HepG2 (cell line): ENCODE results near the gene SCAMP3. TPM values are rescaled to one million over a fixed set of nuclear protein-coding genes. Genes with fewer than 3 reads are reported as not detected.

Experiments
- HNRNPL ChIP-seq: fragments of 200-400 bp; formaldehyde crosslinking; IDR thresholded peaks from 2 replicates; pipeline ENCODE4 v1.6.1; 2017; ENCODE audit warnings: mild to moderate bottlenecking, low read depth, low read length
- KDM5A ChIP-seq: fragments of 200-600 bp; sonication (generic); IDR thresholded peaks from 2 replicates; pipeline ENCODE4 v1.7.0; 2018; ENCODE audit warnings: antibody characterized with exemption, mild to moderate bottlenecking, low read length, borderline replicate concordance
- NFE2 ChIP-seq: sonication (generic); formaldehyde crosslinking; IDR thresholded peaks from 2 replicates; pipeline ENCODE4 v1.4.0; 2020; ENCODE audit warnings: missing genetic modification reagents
- NR2C2 ChIP-seq: sonication (generic); formaldehyde crosslinking; IDR thresholded peaks from 2 replicates; pipeline ENCODE4 v1.4.0; 2020; ENCODE audit warnings: missing genetic modification reagents, mild to moderate bottlenecking, moderate library complexity, borderline replicate concordance
- PLRG1 ChIP-seq: fragments of 450-650 bp; conservative IDR thresholded peaks from 2 replicates; pipeline ENCODE4 v1.6.1; 2016
- POGZ ChIP-seq: sonication (generic); formaldehyde crosslinking; IDR thresholded peaks from 2 replicates; pipeline ENCODE4 v1.4.0; 2020; ENCODE audit warnings: mild to moderate bottlenecking, missing genetic modification reagents
- TAF15 ChIP-seq: fragments of 200-400 bp; formaldehyde crosslinking; IDR thresholded peaks from one replicate; pipeline ENCODE4 v1.6.1; 2018; ENCODE audit warnings: mild to moderate bottlenecking, low read depth, low read length; ENCODE audit not compliant: poor library complexity, severe bottlenecking
- ZKSCAN1 ChIP-seq: fragments of 150-350 bp; IDR thresholded peaks from 2 replicates; pipeline ENCODE4 v1.6.1; 2014; ENCODE audit warnings: low read length
- ZNF260 ChIP-seq: sonication (generic); formaldehyde crosslinking; IDR thresholded peaks from 2 replicates; pipeline ENCODE4 v1.4.0; 2020; ENCODE audit warnings: missing genetic modification reagents, low read depth, mild to moderate bottlenecking, borderline replicate concordance
- ZNF556 ChIP-seq: sonication (generic); formaldehyde crosslinking; IDR thresholded peaks from 2 replicates; pipeline ENCODE4 v1.4.0; 2020; ENCODE audit warnings: mild to moderate bottlenecking, missing genetic modification reagents, borderline replicate concordance
- ZNF839 ChIP-seq: sonication (generic); formaldehyde crosslinking; IDR thresholded peaks from 2 replicates; pipeline ENCODE4 v1.4.0; 2020; ENCODE audit warnings: missing genetic modification reagents, mild to moderate bottlenecking, borderline replicate concordance
- polyA plus RNA-seq, 8 experiments: library from polyadenylated mRNA; depleted of rRNA in 3 of 8; stranded (reverse) in 7 of 8; unstranded in 1 of 8; fragments of >200 nt; fragmentation: Illumina TruSeq in 4 of 8; extraction: Trizol in 4 of 8; gene quantifications; 2 replicates each; pipeline versions ENCODE4 v1.2.1 to v1.2.3, GENCODE V29; 2011 to 2016; ENCODE audit warnings: low read depth in 4 of 8, missing spikeins in 1 of 8, mixed read lengths in 1 of 8; ENCODE audit not compliant: insufficient read depth in 1 of 8
- total RNA-seq, 5 experiments: library from RNA; depleted of rRNA; stranded (reverse); fragments of >200 nt; fragmentation: Illumina TruSeq; extraction: Trizol; gene quantifications; 2 replicates each; pipeline ENCODE4 v1.2.3, GENCODE V29; 2016; ENCODE audit warnings: low read depth in 1 of 5
- TF ChIP-seq, protein P1 (sequence below): sonication (generic); formaldehyde crosslinking; IDR thresholded peaks from 2 replicates; pipeline ENCODE4 v1.5.0; 2020; ENCODE audit warnings: missing genetic modification reagents
- TF ChIP-seq, protein P2 (sequence below): sonication (generic); formaldehyde crosslinking; IDR thresholded peaks from 2 replicates; pipeline ENCODE4 v1.5.1; 2020; ENCODE audit warnings: mild to moderate bottlenecking, missing genetic modification reagents
- TF ChIP-seq, protein P3 (sequence below): sonication (generic); formaldehyde crosslinking; IDR thresholded peaks from 2 replicates; pipeline ENCODE4 v1.4.0; 2020; ENCODE audit warnings: mild to moderate bottlenecking, missing genetic modification reagents
- TF ChIP-seq, protein P4 (sequence below): sonication (generic); formaldehyde crosslinking; IDR thresholded peaks from 2 replicates; pipeline ENCODE4 v1.4.0; 2020; ENCODE audit warnings: missing genetic modification reagents
- TF ChIP-seq, protein P5 (sequence below): sonication (generic); formaldehyde crosslinking; IDR thresholded peaks from 2 replicates; pipeline ENCODE4 v1.4.0; 2020; ENCODE audit warnings: mild to moderate bottlenecking, missing genetic modification reagents

SCAMP3 gene
- total and polyA plus RNA-seq, 2 of the 13 experiments (the other 11 are each of a cell fraction or from before 2014, with no cell fraction given), result 46.8 to 83.3 TPM

DNA sequence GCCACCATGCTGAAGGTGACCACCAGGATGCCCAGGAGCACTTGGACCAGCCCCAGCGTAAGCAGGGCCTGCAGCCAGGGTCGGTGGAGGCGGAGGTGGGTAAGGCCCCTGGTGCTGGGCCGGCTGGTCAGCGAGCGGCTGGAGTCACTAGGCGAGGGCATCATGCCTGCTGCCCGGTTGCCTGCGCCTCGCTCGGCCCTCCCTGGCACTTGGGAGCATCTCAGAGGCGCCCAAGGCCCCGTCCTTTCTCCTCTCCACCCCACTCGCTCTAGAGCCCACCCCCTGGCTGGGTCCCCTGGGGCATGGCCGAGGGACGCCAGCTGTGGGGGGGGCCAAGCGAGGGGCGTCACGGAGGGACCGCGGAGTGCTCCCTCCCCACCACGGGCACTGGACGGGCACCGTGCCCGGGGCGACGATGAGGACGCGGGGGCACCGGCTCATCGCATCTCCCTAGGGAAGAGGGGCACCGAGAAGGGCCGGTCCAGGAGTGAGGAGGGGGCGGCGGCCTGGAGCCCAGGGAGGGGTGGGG is 7.4 kb downstream of the SCAMP3 start (continued):
- TF ChIP-seq HNRNPL, result peak; percentile 91
- TF ChIP-seq NR2C2 (CRISPR knock-in tag), result no peak
- TF ChIP-seq ZNF839 (CRISPR knock-in tag), result no peak
- TF ChIP-seq, protein P1, sequence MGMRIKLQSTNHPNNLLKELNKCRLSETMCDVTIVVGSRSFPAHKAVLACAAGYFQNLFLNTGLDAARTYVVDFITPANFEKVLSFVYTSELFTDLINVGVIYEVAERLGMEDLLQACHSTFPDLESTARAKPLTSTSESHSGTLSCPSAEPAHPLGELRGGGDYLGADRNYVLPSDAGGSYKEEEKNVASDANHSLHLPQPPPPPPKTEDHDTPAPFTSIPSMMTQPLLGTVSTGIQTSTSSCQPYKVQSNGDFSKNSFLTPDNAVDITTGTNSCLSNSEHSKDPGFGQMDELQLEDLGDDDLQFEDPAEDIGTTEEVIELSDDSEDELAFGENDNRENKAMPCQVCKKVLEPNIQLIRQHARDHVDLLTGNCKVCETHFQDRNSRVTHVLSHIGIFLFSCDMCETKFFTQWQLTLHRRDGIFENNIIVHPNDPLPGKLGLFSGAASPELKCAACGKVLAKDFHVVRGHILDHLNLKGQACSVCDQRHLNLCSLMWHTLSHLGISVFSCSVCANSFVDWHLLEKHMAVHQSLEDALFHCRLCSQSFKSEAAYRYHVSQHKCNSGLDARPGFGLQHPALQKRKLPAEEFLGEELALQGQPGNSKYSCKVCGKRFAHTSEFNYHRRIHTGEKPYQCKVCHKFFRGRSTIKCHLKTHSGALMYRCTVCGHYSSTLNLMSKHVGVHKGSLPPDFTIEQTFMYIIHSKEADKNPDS, result 0 out of 2 replicates have a peak, but pooled peaks have one; percentile 20
- TF ChIP-seq, protein P2, sequence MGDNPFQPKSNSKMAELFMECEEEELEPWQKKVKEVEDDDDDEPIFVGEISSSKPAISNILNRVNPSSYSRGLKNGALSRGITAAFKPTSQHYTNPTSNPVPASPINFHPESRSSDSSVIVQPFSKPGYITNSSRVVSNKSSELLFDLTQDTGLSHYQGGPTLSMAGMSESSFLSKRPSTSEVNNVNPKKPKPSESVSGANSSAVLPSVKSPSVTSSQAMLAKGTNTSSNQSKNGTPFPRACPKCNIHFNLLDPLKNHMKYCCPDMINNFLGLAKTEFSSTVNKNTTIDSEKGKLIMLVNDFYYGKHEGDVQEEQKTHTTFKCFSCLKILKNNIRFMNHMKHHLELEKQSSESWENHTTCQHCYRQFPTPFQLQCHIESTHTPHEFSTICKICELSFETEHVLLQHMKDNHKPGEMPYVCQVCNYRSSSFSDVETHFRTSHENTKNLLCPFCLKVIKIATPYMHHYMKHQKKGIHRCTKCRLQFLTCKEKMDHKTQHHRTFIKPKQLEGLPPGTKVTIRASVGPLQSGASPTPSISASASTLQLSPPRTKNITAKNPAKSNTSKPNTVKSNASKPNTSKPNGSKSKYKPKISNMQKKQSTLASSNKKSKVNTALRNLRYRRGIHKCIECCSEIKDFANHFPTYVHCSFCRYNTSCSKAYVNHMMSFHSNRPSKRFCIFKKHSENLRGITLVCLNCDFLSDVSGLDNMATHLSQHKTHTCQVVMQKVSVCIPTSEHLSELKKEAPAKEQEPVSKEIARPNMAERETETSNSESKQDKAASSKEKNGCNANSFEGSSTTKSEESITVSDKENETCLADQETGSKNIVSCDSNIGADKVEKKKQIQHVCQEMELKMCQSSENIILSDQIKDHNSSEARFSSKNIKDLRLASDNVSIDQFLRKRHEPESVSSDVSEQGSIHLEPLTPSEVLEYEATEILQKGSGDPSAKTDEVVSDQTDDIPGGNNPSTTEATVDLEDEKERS (CRISPR knock-in tag), result no peak
- TF ChIP-seq, protein P3, sequence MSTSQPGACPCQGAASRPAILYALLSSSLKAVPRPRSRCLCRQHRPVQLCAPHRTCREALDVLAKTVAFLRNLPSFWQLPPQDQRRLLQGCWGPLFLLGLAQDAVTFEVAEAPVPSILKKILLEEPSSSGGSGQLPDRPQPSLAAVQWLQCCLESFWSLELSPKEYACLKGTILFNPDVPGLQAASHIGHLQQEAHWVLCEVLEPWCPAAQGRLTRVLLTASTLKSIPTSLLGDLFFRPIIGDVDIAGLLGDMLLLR, result 0 out of 2 replicates have a peak, but pooled peaks have one; percentile 65
- no peak for TF ChIP-seq ZNF556 (CRISPR knock-in tag)
- no peak for TF ChIP-seq KDM5A
- TF ChIP-seq, protein P4, sequence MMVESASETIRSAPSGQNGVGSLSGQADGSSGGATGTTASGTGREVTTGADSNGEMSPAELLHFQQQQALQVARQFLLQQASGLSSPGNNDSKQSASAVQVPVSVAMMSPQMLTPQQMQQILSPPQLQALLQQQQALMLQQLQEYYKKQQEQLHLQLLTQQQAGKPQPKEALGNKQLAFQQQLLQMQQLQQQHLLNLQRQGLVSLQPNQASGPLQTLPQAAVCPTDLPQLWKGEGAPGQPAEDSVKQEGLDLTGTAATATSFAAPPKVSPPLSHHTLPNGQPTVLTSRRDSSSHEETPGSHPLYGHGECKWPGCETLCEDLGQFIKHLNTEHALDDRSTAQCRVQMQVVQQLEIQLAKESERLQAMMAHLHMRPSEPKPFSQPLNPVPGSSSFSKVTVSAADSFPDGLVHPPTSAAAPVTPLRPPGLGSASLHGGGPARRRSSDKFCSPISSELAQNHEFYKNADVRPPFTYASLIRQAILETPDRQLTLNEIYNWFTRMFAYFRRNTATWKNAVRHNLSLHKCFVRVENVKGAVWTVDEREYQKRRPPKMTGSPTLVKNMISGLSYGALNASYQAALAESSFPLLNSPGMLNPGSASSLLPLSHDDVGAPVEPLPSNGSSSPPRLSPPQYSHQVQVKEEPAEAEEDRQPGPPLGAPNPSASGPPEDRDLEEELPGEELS, result no peak
- no peak for TF ChIP-seq NFE2 (CRISPR knock-in tag)
- TF ChIP-seq PLRG1, result no peak
- TF ChIP-seq, protein P5, sequence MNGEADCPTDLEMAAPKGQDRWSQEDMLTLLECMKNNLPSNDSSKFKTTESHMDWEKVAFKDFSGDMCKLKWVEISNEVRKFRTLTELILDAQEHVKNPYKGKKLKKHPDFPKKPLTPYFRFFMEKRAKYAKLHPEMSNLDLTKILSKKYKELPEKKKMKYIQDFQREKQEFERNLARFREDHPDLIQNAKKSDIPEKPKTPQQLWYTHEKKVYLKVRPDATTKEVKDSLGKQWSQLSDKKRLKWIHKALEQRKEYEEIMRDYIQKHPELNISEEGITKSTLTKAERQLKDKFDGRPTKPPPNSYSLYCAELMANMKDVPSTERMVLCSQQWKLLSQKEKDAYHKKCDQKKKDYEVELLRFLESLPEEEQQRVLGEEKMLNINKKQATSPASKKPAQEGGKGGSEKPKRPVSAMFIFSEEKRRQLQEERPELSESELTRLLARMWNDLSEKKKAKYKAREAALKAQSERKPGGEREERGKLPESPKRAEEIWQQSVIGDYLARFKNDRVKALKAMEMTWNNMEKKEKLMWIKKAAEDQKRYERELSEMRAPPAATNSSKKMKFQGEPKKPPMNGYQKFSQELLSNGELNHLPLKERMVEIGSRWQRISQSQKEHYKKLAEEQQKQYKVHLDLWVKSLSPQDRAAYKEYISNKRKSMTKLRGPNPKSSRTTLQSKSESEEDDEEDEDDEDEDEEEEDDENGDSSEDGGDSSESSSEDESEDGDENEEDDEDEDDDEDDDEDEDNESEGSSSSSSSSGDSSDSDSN (CRISPR knock-in tag), result peak; percentile 27; the same call in 1 of the 2 replicates
- TF ChIP-seq ZKSCAN1, result no peak
- peak; percentile 36; the same call in 1 of the 2 replicates for TF ChIP-seq POGZ (CRISPR knock-in tag)
- TF ChIP-seq ZNF260 (CRISPR knock-in tag), result no peak
- TF ChIP-seq TAF15, result no peak
